GM19238 (cell line): Measurements from ENCODE around the gene HES2.
"Not testable (repeated sequence)": the region's sequence is repeated elsewhere in the genome, so short reads cannot be mapped to it uniquely, and the experiment has no call there.

ENCODE experiments used
- DNase-seq: peaks from one replicate; pipeline ENCODE4 v3.0.0; 2011; ENCODE audit warnings: low spot score; ENCODE audit not compliant: insufficient read length

The HES2 gene

DNA sequence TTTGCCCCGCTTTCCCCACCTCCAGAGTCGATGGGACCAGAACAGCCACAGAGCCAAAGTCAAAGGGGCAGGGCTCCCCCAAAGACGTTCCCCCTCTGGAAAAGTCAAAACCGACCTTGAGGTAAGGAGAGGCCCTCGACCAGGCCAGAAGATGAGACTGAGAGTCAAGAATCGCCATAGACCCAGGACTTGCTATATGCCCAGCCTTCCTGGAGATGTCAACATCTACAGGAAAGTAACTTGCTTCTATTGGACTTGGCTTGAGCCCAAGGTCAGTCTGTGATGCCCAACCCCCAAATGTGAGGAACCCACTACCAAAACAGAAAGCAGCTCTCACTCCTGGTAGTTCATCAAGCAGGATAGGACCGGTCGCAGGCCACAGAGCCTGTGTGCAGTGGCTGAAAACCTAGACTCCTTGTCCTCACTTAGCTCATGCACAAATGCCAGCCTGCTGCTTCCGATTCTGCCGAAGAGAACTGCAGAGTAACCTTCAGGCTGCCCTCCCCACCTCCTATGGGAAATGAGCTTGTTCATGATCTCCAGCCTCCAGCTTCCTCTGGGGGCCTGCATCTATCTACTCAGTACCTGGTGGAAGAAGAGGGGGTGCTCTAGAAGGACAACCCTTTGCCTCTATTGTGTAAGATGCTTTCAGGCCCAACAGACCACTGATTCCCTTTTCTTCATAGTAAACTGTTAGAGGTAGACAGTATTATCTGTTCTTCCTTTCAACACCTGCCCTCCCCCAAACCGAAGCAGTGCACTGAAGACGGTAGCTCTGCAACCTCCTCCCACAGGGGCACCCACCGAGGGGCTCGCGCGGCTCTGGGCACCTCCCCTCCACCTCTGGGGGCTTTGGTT lies 27.5 kb downstream of the HES2 start:
- DNase-seq = peak; percentile 37

DNA sequence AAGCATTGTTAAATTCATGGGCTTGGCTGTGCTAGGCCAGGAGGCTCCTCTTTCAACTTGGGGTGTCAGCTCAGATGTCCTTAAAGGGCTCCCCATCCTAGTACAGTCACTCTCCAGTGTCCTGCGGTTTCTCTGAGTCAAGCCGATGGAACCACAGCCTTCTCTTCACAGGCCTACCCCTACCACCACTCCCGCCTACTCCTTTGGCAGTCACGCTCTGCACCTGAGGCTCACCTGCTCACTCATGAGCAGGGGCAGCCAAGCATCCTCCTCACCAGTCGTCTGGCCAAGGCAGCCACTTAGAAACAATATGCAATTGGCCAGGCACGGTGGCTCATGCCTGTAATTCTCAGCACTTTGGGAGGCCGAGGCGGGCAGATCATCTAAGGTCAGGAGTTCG lies 29.7 kb downstream of the HES2 start:
- no peak for DNase-seq

DNA sequence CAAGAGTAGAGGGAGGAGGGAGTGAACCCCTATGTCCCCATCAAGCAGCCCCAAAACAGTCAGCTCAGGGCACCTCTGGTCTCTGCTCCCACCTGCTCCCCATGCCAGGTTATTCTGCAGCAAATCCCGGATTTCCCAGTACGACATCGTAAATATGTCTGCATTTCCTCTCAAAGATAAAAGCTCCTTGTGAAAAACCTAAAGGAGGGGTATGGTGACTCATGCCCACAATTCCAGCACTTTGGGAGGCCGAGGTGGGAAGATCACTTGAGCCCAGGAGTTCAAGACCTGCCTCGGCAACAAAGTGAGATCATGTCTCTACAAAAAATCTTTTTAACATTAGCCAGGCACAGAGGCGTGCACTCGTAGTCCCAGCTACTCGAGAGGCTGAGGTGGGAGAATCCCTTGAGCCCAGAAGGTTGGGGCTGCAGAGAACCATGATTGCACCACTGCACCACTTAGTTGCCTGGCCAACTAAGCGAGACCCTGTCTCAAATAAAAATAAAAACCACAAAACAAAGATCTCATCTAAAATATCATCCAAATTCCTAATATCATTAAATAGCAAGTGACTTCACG lies 33.3 kb downstream of the HES2 start:
- DNase-seq = no peak

DNA sequence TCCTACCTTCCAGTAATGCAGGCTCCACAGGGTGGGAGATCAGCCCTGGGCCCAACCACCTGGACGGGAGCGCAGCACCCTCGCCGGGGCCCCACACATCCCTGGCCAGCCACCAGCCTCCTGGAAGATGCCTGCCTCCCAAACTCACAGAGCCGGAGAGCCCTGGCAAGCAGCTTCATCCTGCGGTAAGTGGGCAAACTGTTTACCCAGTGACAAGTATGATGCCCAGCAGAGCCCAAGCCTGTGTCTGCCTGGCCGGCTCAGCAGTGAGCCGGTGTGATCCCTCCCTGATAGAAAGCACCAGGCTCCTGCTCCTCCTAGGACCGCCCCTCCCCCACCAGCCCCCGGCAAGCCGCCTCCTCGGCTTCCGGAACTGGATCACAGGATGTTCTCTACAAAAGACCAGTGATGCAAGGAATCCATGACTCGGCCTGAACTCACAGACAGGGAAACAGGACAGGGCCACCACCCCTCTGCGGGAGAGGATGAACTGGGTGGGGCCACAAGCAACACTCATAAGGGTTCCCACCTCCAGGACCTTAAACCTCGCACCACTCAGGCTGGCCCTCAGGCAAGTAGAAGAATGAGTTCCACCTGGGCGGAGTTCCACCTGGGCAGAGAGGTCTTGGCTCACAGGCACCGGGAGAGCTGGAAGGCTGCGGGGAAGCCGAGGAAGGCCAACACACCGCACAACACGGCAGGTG lies 34.1 kb downstream of the HES2 start:
- no peak for DNase-seq

DNA sequence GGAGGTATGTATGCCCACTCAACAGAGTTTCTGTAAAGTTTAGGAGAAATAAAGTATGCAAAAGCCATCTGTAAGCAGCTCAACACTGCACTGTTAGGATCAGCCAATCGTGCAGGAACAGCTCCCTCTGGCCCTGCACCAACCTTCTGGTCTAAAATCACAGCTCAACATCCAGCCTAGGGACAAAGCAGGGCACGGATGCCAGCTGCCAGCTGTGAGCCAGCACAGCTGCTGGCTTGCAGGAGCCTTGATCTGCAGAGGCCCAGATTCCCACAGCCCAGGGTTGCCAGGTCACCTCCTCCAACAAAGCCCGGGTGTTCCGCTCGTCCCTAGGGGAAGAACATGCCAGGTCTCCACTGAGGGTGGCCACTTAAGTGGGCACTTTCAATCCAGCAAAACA lies 34.8 kb downstream of the HES2 start:
- no peak for DNase-seq

DNA sequence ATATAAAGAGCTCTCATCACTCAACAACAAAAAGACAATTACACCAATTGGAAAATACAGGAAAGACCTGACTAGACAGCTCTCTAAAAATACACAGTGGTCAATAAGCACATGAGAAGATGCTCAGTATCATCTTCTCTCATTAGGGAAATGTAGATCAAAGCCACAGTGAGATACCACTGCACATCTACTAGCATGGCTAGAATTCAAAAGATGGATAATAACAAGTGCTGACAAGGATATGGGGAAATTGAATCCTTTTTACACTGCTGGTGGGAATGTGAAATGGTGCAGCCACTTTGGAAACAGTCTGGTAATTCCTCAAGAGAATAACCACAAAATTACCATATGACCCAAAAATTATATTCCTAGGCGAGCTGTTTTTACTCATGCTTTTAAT lies 35.6 kb downstream of the HES2 start:
- DNase-seq = no peak

DNA sequence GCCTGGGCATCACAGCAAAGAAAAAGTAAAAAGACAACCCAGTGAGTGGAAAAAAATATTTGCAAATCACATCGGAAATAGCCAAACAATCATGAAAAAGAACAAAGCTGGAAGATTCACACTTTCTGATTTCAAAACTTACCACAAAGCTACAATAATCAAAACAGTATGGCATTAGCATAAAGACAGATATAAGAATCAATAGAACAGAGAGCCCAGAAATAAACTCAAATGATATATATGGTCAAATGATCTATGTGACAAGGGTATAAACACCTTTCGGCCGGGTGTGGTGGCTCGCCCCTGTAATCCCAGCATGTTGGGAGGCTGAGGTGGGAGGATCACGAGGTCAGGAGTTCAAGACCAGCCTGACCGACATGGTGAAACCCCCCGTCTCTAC lies 39.7 kb downstream of the HES2 start:
- DNase-seq = no peak

DNA sequence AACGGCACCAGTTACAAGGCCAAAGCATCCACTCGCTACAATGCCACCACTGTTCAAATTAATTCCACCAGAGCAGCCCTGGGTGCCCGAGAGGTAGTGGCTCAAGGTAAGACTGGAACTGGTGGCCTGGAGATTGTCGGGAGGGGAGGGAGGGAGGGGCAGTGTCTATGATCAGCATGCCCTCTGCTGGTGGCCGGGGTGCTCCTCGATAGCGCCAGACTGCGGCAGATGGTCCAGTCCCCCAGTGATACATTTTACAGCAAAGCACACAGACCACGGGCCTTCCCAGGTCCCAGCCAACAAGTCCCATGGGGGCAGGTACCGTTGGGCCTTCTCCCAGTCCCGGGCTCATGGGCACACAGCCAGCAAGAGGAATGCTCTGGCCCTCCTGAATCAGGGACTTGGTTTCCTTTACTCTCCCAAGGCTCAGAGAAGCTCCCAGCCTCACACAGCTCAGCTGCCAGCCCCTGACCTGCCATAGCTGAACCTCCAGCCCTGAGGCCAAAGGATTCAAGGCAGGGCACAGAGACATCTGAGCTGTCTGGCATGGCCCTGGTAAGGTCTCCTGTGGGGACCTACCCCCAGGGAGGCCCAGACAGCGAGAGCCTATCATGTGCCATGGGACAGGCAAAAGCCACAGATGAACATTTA lies 41.5 kb downstream of the HES2 start:
- DNase-seq = no peak

DNA sequence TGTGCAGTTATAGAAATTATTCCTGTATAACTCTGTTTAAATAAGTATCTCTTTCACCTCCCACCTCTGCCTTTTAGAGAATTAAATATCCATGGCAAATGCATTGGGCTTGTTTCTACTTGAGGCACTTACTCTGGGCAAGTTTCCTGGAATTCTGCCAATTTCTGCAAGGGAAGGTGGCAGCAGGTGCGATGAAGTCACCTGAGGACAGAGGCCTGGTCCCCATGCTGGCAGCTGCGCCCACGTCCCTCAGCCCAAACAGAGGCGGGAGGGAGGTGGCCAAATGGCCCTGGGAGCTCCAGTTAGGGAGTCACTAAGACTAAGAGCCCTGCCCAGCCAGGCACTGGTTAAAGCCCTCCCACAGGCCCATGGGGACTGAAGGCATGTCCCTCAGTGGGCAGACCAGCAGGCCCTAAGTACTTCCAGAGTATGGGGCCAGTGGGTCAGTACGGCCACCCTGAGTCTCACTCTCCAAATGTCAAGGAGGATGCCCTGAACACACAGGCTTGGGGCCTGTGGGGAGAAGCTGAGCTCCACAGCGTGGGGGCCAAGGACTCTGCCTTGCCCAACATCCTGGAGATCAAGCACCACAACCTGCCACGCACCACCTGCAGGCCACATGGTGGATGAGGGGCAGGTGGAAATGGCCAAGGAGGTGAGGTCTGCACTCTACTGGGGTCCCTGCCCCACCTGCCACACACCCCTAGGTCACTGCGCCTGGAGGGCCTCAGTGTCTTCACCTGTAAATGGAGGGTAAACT lies 45.6 kb downstream of the HES2 start:
- no peak for DNase-seq

DNA sequence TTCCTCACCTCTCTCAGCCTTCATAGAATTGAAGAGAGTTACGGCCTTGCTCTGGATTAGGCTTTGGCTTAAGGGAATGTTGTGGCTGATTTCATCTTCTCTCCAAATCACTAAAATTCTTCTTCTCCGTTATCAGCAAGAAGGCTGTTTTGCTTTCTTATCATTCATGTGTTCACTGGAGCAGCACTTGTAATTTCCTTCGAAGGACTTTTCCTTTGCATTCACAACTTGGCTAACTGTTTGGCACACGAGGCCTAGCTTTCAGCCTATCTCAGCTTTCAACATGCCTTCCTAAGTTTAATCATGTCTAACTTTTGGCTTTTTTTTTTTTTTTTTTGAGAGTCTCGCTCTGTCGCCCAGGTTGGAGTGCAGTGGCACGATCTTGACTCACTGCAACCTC lies 47.5 kb downstream of the HES2 start:
- not testable (repeated sequence) for DNase-seq

DNA sequence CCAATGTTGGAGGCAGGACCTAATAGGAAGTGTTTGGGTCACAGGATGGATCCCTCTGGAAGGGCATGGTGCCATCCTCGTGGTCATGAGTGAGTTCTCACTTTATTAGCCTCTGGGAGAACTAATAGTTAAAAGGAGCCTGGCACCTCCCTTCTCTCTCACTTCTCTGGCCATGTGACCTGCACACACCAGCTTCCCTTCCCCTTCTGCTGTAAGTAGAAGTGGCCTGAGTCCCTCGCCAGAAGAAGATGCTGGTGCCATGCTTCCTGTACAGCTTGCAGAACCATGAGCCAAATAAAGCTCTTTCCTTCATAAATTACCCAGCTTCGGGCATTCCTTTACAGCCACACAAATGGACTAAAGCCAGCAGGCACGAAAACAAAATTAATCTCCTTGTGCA lies 49.7 kb downstream of the HES2 start:
- DNase-seq = no peak

DNA sequence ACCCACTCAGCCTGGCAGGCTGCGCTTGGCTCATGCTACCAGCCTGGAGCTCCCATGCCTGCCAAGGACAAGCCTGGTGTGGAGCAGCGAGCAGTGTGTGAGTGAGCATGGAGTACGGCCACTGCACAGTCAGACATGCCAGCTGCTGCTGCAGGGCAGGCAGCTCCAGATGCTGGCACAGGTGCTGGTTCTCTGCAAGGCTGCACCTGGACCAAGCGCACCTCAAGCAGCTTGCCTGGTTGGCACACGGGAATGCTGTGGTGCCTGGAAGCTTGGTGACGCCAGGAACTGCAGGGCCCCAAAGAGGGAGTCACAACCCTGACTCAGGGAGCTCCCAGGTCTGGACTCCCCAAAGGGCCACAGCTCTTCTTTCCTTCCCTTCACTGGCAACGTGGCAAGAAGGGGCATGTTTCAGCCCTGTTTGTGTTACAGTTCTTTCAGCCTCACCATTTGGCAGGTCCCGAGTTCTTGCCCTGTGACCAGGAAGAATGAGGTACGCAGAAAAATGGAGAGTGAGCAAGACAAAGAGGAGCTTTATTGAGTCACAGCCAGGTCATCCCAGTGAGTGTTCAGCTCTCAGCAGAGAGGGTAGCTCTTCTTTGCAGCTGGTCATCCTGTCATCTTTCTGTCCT lies 52.2 kb downstream of the HES2 start:
- no peak for DNase-seq

DNA sequence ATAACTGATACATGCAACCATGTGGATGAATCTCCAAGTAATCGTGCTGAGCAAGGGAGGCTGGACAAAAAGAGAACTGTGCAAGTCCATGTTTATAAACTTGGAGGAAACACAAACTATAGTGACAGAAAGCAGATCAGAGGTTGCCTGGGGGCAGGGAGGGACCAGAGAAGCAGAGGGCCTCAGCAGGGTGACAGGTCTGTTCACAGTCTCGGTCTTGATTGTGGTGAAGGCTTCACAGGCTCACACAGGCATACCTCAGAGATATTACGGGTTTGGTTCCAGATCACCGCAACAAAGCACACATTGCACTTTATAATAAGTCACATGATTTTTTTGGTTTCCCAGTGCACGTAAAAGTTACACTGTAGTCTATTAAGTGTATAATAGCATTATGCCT lies 54.7 kb downstream of the HES2 start:
- no peak for DNase-seq

DNA sequence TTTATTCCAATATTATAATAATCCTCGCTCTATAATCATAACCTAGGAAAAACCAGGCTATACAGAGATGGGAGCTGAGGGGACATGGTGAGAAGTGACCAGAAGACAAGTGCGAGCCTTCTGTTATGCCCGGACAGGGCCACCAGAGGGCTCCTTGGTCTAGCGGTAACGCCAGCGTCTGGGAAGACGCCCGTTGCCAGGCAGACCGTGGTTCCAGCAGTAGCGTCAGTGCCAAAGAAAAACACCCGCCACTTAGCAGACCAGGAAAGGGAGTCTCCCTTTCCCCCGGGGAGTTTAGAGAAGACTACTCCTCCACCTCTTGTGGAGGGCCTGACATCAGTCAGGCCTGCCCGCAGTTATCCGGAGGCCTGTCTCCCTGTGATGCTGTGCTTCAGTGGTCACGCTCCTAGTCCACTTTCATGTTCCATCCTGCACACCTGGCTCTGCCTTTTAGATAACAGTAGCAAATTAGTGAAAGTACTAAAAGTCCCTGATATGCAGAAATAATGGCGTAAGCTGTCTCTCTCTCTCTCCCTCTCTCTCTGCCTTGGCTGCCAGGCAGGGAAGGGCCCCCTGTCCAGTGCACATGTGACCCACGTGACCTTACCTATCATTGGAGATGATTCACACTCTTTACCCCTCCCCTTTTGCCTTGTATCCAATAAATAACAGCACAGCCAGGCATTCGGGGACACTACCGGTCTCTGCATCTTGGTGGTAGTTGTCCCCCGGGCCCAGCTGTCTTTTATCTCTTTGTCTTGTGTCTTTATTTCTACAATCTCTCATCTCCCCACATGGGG lies 56.4 kb downstream of the HES2 start:
- DNase-seq = not testable (repeated sequence)
